GM23248 (cell line): ENCODE data around the gene SCN11A. TPM values are rescaled to one million over a fixed set of nuclear protein-coding genes. Genes with fewer than 3 reads are reported as not detected.

ENCODE experiments used
- DNase-seq: peaks from one replicate; pipeline ENCODE4 v3.0.0-alpha.2; 2015
- H2AFZ ChIP-seq: fragments of 200-600 bp; sonication (generic); 2 replicates; pipeline ENCODE4 v1.6.1; 2016; ENCODE audit warnings: antibody characterized with exemption
- H3F3A ChIP-seq: fragments of 200-600 bp; sonication (generic); 2 replicates; pipeline ENCODE4 v1.6.1; 2016; ENCODE audit warnings: mild to moderate bottlenecking, antibody characterized with exemption, mixed run types; ENCODE audit not compliant: insufficient read depth
- H3K27ac ChIP-seq: fragments of 200-600 bp; sonication (generic); 2 replicates; pipeline ENCODE4 v1.5.1; 2016; ENCODE audit warnings: mild to moderate bottlenecking
- H3K27me3 ChIP-seq: fragments of 200-600 bp; sonication (generic); replicated peaks from 2 replicates; pipeline ENCODE4 v1.6.1; 2016; ENCODE audit warnings: mild to moderate bottlenecking; ENCODE audit not compliant: insufficient read depth
- H3K36me3 ChIP-seq: fragments of 200-600 bp; sonication (generic); 2 replicates; pipeline ENCODE4 v1.6.1; 2016; ENCODE audit warnings: low read depth, mild to moderate bottlenecking
- H3K4me1 ChIP-seq: fragments of 200-600 bp; sonication (generic); 2 replicates; pipeline ENCODE4 v1.6.1; 2016; ENCODE audit warnings: mild to moderate bottlenecking; ENCODE audit not compliant: insufficient read depth
- H3K4me2 ChIP-seq: fragments of 200-600 bp; sonication (generic); one replicate; pipeline ENCODE4 v1.6.1; 2016; ENCODE audit warnings: mild to moderate bottlenecking; ENCODE audit not compliant: unreplicated experiment
- H3K4me3 ChIP-seq: fragments of 200-600 bp; sonication (generic); 2 replicates; pipeline ENCODE4 v1.5.1; 2016; ENCODE audit warnings: mild to moderate bottlenecking
- H3K79me2 ChIP-seq: fragments of 200-600 bp; sonication (generic); 2 replicates; pipeline ENCODE4 v1.6.1; 2016; ENCODE audit warnings: mild to moderate bottlenecking; ENCODE audit not compliant: insufficient read depth
- H3K9ac ChIP-seq: fragments of 200-600 bp; sonication (generic); 2 replicates; pipeline ENCODE4 v1.6.1; 2016; ENCODE audit warnings: mild to moderate bottlenecking
- H3K9me2 ChIP-seq: fragments of 200-600 bp; sonication (generic); 2 replicates; pipeline ENCODE4 v1.6.1; 2016; ENCODE audit warnings: mixed run types, mild to moderate bottlenecking, moderate library complexity; ENCODE audit not compliant: insufficient read depth
- H3K9me3 ChIP-seq: fragments of 200-600 bp; sonication (generic); one replicate; pipeline ENCODE4 v1.6.1; 2017; ENCODE audit warnings: low read depth
- H4K20me1 ChIP-seq: fragments of 200-600 bp; sonication (generic); 2 replicates; pipeline ENCODE4 v1.6.0; 2016; ENCODE audit not compliant: insufficient read depth
- EZH2 ChIP-seq: fragments of 200-600 bp; sonication (generic); IDR thresholded peaks from 2 replicates; pipeline ENCODE4 v1.6.1; 2018; ENCODE audit warnings: antibody characterized with exemption, mild to moderate bottlenecking; ENCODE audit not compliant: insufficient read depth, poor library complexity, severe bottlenecking
- EZH2phosphoT487 ChIP-seq: fragments of 200-600 bp; sonication (generic); IDR thresholded peaks from 2 replicates; pipeline ENCODE4 v1.6.1; 2018; ENCODE audit warnings: antibody characterized with exemption, moderate library complexity, mild to moderate bottlenecking, low read depth; ENCODE audit not compliant: insufficient read depth
- WGBS, 2 experiments: methylation state at CpG; one replicate each; pipeline ENCODE4 v1.1.6; 2015 to 2017; ENCODE audit warnings: low lambda C conversion rate in 2 of 2, low coverage in 1 of 2; ENCODE audit errors: missing lambda C conversion rate in 2 of 2; 5-methylcytosine and 5-hydroxymethylcytosine counted together
- in situ Hi-C: fragments of 300-500 bp; cut with MboI; formaldehyde crosslinking; loops from 2 replicates; pipeline ENCODE4 v1.15.0; 2020
- polyA plus RNA-seq: library from polyadenylated mRNA; unstranded; fragments of >200 nt; fragmentation: Nextera tagmentation; extraction: Ambion mirVana; gene quantifications from 2 replicates; pipeline ENCODE4 v1.2.1, GENCODE V29; 2016
- total RNA-seq: library from RNA; depleted of rRNA; stranded (reverse); fragments of >200 nt; shearing (Covaris generic); gene quantifications from 2 replicates; pipeline ENCODE4 v1.2.3, GENCODE V29; 2014

The SCN11A gene
- total and polyA plus RNA-seq, 2 experiments from 2014 or later: not detected

DNA sequence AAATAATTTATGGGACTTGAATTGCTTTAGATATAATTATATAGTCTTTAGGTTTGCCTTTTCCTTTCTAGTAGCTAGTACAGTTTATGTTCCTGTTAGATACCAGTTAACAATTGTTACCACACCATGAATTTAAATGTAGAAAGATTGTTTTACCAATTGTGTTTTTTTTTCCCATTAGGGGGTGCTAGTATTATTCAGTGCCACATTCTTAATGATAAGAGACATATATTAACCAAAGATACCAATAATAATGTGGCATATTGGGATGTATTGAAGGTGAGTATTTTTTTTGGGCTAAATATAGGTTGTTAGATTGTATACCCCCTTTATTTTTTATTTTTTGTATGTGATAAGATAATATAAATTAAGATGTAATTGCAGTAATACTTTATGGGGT lies 27.8 kb upstream of the SCN11A start:
- no peaks in the 10 kb centered on the region for H3K9me2 ChIP-seq
- H3K36me3 ChIP-seq: peaks cover 25% of the 10 kb centered on the region
- H3F3A ChIP-seq: no peaks in the 10 kb centered on the region
- no peaks in the 10 kb centered on the region for H3K27me3 ChIP-seq
- H4K20me1 ChIP-seq: no peaks in the 10 kb centered on the region
- no peak overlapping the region for H3K27ac ChIP-seq
- H3K9me3 ChIP-seq: no peaks in the 10 kb centered on the region
- H2AFZ ChIP-seq: no peak overlapping the region
- H3K4me3 ChIP-seq: no peak overlapping the region
- no peak overlapping the region for H3K4me2 ChIP-seq
- no peak for DNase-seq
- TF ChIP-seq EZH2 (no peak), EZH2phosphoT487 (no peak)
- no peak overlapping the region for H3K9ac ChIP-seq
- H3K4me1 ChIP-seq: no peaks in the 10 kb centered on the region
- in situ Hi-C loops: no loop called here
- H3K79me2 ChIP-seq: no peaks in the 10 kb centered on the region

DNA sequence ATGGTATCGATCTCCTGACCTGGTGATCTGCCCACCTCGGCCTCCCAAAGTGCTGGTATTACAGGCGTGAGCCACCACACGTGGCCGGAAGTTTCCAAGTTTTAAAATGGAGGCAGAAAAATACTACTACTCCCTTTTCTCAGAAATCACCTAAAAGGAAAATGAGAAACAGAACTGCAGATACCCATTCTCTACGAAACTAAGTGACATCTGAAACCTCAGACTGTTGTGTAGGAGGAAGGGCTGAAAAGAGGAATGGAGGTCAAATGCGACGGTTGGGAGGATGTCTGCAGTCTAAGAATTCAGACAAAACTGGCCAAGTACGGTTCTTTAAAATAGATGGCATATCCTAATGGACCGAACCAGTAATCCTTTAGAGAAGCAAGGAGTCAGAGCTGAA lies 24.2 kb upstream of the SCN11A start:
- Histone ChIP-seq H3F3A (no peaks in the 10 kb centered on the region), H4K20me1 (no peaks in the 10 kb centered on the region), H3K27ac (no peak overlapping the region), H3K36me3 (peaks cover 28% of the 10 kb centered on the region), H3K4me1 (no peaks in the 10 kb centered on the region), H2AFZ (no peak overlapping the region), H3K9me2 (no peaks in the 10 kb centered on the region), H3K9ac (no peak overlapping the region), H3K79me2 (no peaks in the 10 kb centered on the region), H3K9me3 (no peaks in the 10 kb centered on the region), H3K4me2 (no peak overlapping the region), H3K4me3 (no peak overlapping the region), H3K27me3 (no peaks in the 10 kb centered on the region)
- WGBS, 2 experiments: 95 to 96% methylated on average over 10 of the region's 10 CpGs
- in situ Hi-C loops: no loop called here
- no peak for TF ChIP-seq EZH2phosphoT487
- no peak for TF ChIP-seq EZH2
- DNase-seq: no peak

DNA sequence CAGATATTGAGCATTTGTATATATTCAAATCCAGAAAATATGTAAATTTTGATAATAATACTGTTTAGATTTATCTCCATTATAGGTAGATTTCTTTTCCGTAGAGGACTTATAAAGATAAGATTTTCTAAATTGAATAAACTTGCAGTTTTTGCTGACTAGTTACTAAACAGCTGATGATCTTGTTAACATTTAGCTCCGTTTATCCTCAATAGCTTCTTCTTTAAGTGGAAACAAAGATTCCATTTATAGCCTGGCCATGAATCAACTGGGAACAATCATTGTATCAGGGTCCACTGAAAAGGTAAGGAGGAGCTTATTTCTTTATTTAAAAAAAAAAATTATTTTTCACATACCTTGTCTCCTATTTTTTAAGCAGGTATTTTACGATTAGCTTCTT lies 16.8 kb upstream of the SCN11A start:
- TF ChIP-seq EZH2phosphoT487 (no peak), EZH2 (no peak)

DNA sequence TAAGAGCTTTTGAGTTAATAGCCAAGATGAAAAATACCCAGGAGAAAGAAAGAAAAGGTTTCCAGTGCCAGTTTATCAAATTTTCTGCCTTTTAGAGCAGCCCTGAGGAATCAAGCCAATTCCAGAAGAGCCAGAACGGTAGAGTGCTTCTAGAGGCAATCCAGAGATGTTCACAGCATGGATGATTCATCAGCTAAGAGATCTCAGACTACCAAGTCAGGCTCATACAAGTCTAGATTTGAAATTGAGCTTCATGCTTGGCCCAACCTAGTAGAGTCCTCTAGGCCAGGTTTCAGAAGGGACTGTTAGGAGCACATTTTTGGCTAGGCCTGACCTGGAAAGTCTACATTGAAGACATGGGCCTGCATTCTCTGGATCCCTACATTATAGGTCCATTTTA lies 15.5 kb upstream of the SCN11A start:
- H3K9me2 ChIP-seq: no peaks in the 10 kb centered on the region
- no peaks in the 10 kb centered on the region for H4K20me1 ChIP-seq
- H3K36me3 ChIP-seq: peaks cover 10% of the 10 kb centered on the region; the same call in 1 of the 2 replicates
- peaks cover 31% of the 10 kb centered on the region for H3F3A ChIP-seq
- H3K9me3 ChIP-seq: no peaks in the 10 kb centered on the region
- no peak for TF ChIP-seq EZH2
- TF ChIP-seq EZH2phosphoT487: no peak
- peak; percentile 29 for DNase-seq
- H3K9ac ChIP-seq: no peak overlapping the region
- in situ Hi-C loops: no loop called here
- peaks cover 36% of the 10 kb centered on the region for H3K79me2 ChIP-seq
- no peak overlapping the region for H2AFZ ChIP-seq
- 44 to 55% methylated on average over 1 of the region's 1 CpG for WGBS, 2 experiments
- H3K27me3 ChIP-seq: no peaks in the 10 kb centered on the region
- peaks cover 22% of the 10 kb centered on the region for H3K4me1 ChIP-seq
- H3K4me3 ChIP-seq: no peak overlapping the region
- H3K27ac ChIP-seq: no peak overlapping the region
- no peak overlapping the region for H3K4me2 ChIP-seq

More for the DNA sequence above, 16.8 kb upstream of the SCN11A start:
- no peak overlapping the region for H2AFZ ChIP-seq
- H3K9me3 ChIP-seq: no peaks in the 10 kb centered on the region
- H3K79me2 ChIP-seq: peaks cover 24% of the 10 kb centered on the region
- H3K36me3 ChIP-seq: peaks cover 10% of the 10 kb centered on the region; the same call in 1 of the 2 replicates
- H3K4me2 ChIP-seq: no peak overlapping the region
- 93 to 94% methylated on average over 3 of the region's 3 CpGs for WGBS, 2 experiments
- peaks cover 31% of the 10 kb centered on the region for H3F3A ChIP-seq
- H3K27ac ChIP-seq: no peak overlapping the region
- no peaks in the 10 kb centered on the region for H3K27me3 ChIP-seq
- H3K9me2 ChIP-seq: no peaks in the 10 kb centered on the region
- peaks cover 22% of the 10 kb centered on the region for H3K4me1 ChIP-seq
- no peak overlapping the region for H3K4me3 ChIP-seq
- in situ Hi-C loops: no loop called here
- DNase-seq: no peak
- no peaks in the 10 kb centered on the region for H4K20me1 ChIP-seq
- no peak overlapping the region for H3K9ac ChIP-seq

DNA sequence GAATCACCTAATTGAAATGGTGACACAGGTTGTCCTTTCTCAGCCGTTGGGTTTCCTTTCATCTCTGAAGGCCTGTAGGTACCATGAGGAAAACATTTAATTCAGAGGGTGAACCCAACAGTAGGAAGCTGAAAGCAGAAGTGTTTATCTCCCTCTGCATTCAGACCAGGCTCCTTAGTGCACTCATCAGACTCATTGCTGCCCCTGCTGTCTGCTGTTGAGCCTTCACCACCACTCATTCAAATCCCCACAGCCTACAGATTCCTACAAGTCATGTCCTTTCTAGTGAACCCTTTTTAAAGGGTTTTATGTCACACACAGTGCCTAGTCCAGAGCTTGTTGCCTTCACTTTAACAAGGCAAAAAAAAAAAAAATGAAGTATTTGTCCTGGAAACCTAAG lies 13.5 kb upstream of the SCN11A start:
- H3K79me2 ChIP-seq: peaks cover 57% of the 10 kb centered on the region
- peaks cover 7% of the 10 kb centered on the region; the same call in 1 of the 2 replicates for H3K36me3 ChIP-seq
- DNase-seq: peak; percentile 78
- no peaks in the 10 kb centered on the region for H3K9me3 ChIP-seq
- in situ Hi-C loops: no loop called here
- H2AFZ ChIP-seq: no peak overlapping the region
- H3K27me3 ChIP-seq: no peaks in the 10 kb centered on the region
- H3K9me2 ChIP-seq: no peaks in the 10 kb centered on the region
- H3K27ac ChIP-seq: peak overlapping the region; percentile 57
- no peak overlapping the region for H3K9ac ChIP-seq
- H3F3A ChIP-seq: peaks cover 31% of the 10 kb centered on the region
- no peaks in the 10 kb centered on the region for H4K20me1 ChIP-seq
- TF ChIP-seq EZH2phosphoT487: no peak
- TF ChIP-seq EZH2: no peak
- WGBS, 2 experiments: 43 to 68% methylated on average over 1 of the region's 1 CpG
- H3K4me2 ChIP-seq: peak overlapping the region; percentile 63
- H3K4me1 ChIP-seq: peaks cover 22% of the 10 kb centered on the region
- H3K4me3 ChIP-seq: no peak overlapping the region
